A204.1 (cell line): ENCODE measurements around the gene MMP23B.
"Not testable (repeated sequence)": the region's sequence is repeated elsewhere in the genome, so short reads cannot be mapped to it uniquely, and the experiment has no call there.

Experiments used
- FAIRE-seq: peaks from 2 replicates; lab custom pipeline; 2012; peaks lifted over from hg19 to GRCh38; lab: Jason Lieb, UNC

The MMP23B gene

DNA sequence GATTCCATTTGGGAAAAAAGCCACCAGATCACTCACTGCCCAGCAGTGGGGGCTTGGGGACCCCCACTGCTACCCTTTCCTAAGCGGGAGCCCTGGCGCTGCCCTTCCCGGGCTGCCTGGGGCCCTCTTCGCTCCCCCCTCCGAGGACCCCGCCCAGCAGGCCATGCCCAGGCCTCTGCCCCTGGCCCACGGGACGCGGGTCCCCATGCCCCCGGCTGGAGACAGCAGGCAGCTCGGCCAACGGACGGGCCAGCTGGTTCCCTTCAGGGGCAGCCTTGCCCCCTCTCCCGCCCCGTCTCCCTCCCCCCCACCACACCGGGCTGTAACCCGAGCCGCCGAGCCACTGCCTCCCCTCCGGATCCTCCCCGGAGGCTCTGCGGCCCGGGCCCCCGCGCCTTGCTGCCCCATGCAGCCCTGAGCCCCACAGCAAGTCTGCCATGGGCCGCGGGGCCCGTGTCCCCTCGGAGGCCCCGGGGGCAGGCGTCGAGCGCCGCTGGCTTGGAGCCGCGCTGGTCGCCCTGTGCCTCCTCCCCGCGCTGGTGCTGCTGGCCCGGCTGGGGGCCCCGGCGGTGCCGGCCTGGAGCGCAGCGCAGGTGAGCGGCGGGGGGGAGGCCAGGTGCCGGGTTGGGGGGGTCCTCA is at the start of gene MMP23B:
MMP23B (plus strand) TSS at position 392 of the 639 bp plus-strand sequence; CDS start at position 438, 46 bp downstream.
- FAIRE-seq, result no peak

DNA sequence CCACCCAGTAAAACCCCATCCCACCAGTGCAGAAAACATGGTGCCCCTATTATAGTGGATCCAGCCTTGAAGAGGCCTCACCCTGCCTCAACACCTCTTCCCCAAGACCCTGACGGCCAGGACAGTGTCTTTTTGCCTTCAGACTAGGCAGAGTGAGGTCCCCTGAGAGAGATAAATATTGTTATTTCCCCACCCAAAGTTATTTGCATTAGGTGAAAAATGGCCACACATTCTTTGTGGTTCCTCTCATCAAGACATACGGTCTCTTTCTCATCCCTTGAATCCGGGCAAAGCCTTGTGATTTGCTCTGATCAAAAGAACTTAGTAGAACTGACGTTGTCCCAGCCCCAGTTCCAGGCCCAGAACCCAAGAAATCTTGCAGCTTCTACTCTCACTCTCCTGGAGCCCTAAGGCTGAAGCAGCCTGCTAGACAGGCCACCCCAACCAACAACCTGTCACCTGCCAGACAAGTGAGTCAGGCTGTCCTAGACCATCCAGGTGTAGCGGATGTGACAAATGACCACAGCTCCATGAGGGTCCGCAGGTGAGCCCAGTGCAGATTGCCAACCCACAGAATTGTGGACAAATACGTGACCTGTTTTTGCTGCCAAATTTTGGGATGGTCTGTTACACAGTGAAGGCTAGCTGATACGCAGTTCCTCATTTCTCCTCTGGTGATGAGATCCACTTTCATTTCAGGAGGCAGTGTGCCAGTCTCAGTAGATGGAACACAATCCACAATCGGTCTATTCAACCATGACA is 49.2 kb upstream of the MMP23B start:
- no peak for FAIRE-seq

DNA sequence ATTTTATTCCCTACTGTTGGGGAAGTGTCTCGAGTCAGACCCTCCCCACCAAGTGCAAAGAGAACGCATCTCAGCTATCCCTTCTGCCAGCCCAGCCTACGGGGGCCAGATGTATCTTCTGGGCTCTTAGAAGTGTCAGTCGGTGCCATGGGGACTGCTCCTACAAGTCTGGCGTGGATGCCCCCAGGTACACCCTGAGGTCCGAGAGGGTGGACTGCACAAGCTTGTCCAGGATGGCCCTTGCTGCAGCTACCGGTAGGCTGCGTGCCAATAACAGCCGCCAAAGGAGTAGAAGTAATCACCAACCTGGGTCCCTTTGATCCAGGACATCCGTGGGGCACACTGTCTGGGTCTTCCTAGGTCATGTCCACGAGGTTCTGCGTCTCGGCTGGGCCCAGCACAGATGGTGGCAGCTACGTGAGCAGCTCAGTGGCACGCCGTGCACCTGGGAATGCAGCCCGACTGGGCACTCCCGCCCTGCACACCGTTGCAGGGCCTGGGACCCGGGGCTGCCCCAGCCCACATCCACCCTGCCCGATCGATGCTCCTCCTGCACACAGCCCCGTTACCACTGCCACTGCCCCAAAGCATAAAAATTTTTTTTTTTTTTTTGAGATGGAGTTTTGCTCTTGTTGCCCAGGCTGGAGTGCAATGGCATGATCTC is 48.5 kb upstream of the MMP23B start:
- no peak for FAIRE-seq

DNA sequence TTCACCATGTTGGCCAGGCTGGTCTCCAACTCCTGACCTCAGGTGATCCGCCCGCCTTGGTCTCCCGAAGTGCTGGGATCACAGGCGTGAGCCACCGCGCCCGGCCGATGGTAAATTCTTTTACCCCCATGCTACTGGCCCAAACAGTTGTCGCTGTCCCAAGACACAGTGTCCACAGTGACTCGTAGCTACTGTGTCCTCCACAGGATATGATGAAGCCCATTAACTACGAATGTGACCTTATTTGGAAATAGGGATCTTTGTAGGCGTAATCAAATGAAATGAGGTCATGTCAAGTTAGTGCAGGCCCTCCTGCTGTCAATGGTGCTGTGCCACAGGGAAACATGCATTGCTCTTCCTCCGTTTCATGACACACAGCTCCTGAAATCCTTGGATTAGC is 40.5 kb upstream of the MMP23B start:
- FAIRE-seq, result no peak

DNA sequence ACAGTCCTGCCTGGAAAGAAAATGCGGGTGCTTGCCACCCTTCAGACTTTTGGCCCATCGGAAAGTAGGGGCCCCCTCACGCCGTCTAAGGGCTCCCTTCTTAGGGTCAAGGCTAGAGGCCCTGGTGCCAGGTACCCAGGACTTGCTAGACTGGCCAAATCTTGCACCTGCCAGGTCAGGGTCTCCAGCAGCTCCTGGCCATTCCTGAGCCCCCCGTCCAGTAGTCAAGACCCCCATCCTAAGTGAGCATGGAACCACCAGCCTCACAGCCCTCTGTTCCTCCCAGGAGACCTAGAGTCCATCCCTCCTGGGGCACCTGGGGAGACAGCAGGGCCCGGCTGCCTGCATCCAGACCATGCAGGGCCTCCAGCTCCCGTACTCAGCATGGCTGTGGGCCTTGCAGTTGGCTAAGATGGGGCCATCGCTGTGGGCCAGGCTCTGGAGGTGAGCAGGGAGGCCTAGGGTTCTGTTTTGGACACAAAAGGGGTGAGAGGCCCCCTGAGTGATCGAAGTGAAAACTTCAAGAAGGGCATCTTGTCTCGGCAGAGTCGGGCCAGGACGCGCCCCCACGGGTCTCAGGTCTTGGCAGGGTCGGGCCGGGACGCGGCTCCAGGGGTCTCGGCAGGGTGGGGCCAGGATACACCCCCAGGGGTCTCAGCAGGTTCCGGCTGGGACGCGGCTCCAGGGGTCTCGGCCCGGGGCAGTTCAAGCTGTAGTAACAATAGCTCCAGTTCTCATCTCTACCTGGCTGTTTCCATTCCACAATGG is 38.0 kb upstream of the MMP23B start:
- no peak for FAIRE-seq

DNA sequence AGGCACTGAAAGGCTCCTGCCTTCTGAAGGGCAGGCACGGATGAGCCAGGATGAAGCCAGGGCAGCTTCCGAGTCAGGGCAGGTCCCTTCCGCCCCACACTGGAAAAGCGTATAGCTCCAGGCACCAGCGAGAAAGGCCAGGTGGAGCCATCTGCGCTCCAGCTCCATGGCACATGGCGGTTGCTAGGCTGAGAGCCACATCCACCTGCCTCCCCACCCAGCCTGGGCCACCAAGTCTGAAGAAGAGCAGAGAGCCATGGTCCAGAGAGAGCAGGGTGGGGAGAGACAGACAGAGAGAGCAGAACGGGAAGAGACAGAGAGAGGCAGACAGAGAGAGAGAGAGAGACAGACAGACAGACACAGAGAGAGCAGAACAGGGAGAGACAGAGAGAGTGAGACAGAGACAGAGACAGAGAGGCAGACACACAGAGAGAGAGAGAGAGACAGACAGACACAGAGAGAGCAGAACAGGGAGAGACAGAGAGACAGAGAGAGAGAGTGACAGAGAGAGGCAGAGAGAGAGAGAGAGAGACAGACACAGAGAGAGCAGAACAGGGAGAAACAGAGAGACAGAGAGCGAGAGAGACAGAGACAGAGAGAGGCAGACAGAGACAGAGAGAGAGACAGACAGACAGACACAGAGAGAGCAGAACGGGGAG is 37.2 kb upstream of the MMP23B start:
- FAIRE-seq, result no peak

DNA sequence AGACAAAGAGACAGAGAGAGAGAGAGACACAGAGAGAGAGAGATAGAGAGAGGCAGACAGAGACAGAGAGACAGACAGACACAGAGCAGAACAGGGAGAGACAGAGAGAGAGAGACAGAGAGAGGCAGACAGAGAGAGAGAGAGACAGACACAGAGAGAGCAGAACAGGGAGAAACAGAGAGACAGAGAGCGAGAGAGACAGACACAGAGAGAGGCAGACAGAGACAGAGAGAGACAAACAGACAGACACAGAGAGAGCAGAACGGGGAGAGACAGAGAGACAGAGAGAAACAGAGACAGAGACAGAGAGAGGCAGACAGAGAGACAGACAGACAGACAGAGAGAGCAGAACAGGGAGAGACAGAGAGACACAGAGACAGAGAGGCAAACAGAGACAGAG is 36.6 kb upstream of the MMP23B start:
- not testable (repeated sequence) for FAIRE-seq

DNA sequence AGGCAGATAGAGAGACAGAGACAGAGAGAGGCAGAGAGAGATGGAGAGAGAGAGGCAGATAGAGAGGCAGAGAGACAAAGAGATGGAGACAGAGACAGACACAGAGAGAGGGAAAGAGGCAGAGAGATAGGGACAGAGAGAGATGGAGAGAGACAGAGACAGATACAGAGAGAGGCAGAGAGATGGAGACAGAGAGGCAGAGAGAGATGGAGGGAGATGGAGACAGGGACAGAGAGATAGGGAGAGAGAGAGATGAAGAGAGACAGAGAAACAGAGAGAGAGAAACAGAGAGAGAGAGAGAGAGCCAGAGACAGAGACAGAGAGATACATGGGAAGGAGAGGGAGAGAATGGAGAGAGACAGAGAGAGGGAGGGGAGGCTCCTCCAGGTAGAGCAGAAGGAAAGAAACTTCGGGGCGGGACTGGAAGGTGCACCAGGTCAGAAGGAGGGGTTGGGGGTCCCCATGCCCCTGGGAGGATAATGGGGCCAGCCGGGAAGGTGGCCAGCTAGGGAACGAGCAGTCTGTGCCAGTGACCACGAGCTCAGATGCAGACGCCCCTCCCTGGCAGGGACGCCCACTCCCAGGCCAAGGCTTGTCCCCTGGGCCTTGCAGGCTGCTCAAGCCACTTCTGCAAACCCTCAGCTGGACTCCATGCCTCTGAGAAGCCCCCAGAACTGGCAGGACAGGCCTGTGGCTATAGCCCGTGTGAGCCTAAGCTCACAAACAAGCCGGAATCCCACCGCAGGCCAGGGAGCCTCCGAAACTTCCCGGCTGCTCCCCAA is 35.3 kb upstream of the MMP23B start:
- FAIRE-seq, result no peak

DNA sequence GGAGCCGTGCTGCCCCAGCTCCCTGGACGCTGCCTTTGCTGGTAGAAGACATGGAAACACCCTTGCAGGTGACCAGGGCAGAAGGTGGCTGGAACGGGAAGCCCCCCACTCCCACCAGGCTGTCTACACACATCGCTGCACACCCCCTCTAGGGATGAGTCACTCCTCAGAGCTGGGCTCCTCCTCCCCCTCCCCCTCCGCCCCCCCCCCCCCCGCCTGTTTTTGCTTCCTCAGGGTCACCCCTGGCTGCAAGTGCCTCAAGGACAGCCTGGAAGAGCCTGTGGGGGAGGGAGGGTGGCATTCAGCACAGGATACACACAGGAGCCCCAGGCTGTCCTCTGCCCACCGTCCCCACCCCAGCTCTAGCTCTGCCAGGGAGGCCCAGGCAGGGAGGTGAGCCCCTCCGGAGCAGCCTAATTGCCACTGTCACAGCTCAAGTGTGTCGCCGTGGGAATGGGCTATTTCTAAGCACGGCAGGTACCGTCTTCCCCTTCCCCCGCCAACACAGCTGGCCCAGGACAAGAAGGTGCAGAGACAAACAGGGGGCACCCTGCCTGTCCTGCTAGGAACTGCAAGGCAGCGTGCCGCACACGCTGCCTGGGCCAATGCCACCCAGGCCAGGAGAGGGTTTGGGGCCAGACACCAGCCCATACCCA is 34.6 kb upstream of the MMP23B start:
- FAIRE-seq, result no peak

DNA sequence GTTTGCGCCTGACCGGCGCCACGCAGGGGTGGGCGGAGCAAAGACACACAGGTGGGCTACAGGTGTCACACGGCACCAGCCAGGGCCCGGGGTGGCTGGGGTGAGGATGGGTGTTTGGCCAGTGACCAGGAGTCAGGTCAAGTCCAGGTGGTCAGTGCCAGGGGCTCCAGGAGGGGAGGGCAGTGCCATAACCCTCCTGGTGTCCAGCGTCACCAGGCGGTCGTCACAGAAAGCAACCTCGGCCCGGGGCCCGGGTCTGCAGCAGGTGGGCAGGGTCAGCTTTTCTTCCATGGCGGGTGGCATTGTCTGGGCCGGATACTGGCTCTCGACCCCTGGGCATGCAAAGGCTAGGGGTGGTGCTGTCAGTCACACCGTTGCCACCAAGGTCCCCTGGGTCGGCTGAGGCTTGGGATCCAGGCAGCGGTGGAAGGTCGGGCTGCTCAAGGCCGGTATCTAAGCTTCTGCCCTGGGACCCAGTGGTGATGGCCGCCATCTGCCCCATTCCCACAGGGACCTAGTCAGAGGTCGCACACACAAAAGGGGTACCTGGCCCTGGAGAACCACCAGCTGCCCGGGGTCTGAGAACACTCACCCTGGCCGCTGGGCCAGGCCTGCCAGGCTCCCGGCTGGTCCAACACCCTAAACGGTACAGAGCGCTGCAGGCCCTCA is 33.8 kb upstream of the MMP23B start:
- no peak for FAIRE-seq

DNA sequence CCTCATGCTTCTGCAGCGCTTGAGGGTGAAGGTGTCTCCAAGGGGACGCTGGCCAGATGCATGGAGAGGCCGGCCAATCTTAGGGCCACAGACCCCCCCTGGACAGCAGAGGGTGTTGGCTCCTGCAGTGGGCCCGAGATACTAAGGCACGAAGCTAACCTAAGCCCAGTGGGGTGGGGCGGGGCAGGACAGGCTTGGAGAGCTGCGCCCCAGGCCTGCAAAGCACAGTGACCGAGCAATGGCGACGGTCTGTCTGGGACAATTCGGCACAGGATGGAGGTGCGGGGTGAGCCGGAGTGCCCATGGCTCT is 33.3 kb upstream of the MMP23B start:
- no peak for FAIRE-seq

DNA sequence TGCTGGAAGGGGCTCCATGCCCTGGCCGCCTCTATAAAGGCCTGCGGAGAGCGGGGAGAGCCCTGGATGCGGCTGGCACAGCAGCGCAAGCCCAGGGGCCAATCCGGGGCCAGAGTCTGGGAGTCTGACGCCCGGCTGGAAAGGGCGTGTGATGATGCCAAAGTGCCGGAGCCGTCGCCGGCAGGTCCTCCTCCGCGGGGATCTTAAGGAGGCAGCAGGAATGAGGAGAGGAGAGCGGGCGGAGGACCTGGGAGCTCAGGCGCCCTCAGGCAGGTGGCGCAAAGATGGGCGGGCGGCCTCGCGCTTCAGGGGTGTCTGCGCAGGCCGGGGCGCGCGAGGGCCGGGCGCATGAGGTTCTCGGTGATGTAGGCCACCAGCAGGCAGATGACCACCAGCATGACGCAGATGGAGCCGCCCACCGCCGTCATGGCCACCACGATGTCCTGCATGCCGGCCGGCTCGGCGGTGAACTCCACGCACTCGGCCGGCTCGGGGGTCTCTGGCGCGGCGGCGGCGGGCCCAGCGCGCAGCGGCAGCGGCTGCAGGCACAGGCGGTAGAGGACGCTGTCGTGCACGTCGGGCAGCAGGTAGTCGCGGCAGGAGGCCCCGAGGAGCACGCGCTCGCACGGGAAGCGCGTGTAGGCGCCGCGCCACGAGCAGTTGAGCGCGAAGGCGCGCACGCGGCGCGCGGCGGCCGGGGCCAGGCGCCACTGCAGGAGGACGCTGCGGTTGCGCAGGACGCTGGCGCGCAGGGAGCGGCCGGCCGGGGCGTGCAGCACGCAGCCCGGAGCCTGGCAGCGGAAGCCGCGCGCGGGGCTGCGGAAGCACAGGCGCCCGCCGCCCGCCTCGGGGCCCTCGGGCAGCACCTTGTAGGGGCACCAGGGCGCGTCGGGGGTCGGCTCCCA is 32.7 kb upstream of the MMP23B start:
- FAIRE-seq, result no peak

DNA sequence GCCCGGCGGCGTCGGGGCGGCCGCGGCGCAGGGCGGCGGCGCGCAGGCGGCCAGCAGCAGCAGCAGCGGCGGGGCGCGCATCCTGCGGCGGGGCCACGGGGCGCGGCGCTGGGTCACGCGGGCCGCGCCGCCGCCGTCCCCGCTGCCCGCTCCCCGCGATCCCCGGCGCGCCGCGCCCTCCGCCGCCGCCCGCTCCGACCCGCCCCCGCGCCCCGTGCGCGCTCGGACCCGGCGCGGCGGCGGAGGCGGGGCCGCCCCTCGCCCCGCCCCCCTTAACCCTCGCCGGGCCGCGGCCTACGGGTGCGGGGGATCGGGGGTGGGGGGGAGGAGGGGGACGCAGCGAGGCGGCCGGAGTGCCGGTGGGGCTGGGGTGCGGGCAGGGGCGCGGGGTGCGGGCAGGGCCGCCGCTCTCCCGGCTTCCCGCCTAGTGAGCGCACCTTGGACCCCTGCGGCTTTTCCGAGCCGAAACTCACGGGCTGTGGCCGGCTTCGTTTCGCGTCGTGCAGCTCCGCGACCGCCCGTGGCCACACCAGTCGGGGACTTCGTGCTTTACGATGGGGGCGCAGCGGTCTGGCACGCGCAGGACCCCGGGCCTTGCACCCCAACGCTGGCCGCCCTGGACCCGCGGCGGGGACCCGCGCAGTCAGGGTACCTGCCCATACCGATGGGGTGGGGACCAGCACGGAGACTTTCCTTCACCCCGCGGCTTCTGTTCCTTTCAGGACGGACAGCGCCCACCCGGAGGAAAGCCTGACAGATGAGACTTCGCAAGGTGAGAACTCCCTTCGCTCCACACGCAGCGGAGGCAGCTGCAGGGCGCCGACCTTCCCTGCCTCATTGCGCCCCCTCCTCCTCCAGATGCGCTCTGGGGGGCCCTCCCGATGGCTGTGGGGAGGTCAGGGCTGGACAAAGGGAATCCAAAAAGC is 31.8 kb upstream of the MMP23B start, which contains the start of gene FNDC10:
FNDC10 (minus strand) TSS at position 201 of the 926 bp plus-strand sequence; CDS start at position 81, 120 bp downstream.
- FAIRE-seq, result no peak

DNA sequence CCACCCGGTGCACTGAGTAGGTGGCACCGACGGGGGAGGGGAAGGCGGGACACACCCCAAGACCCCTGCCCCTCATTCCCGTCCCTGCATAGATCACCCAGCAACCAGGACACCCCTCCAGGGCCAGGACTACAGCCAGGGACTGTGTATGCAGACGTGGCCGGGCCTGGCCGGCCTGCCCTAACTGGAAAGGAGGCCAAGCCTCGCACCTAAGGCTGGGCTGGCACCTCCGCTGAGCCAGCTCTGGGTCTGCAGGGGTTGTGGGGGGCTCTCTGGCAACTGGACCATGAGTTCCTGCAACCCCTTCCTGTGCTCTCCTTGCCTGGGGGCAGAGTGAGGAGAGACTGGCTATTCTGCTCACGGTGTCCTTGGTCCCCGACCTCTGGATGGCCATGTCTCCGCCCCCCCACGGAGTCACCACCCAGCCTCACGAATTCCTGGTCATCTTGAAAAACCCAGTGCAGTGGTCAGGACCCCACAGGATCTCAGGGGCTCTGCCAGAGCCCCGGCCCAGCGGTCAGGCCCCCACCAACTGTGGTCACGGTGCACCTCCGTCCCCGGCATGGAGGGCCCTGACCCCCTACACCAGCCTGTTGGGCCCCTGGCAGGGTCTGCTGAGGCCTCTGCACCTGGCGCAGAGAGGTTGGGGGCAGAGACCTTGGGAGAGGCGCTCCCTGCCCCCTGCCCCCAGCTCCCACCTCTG is 31.0 kb upstream of the MMP23B start:
- FAIRE-seq, result no peak

DNA sequence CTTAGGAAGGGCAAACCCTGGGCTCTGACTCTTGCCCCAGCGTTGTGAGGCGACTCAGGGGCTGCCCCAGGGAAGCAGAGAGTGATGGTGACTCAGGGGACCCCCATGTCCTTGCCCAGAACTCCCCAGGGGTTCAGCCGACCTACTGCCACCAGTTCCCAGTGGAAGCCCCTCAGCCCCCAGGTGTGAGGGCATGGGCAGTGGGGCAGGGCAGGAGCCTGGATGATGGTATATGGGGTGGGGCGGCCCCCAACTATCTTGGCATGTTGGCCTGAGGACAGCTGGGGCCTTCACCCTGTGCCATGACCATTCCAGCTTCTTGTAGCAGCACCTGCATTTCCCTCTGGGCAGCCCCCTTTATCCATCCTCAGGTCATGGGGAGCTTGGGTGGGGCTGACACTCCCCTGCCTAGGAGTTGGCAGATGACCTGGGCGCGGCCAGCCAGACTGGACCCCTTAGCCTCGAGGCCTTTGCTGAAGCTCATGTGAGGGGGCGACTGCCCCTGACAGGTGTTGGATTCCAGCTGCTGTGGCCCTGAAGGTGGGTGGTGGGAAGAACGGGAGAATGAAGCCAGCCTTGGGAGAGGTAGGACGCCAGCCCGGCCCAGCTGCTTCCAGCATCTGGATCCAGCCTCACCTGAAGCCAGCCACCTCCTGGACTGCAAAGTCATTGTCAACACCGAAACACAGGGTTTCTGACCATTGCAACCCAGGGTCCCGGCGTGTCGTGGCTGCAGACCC is 30.2 kb upstream of the MMP23B start:
- no peak for FAIRE-seq

DNA sequence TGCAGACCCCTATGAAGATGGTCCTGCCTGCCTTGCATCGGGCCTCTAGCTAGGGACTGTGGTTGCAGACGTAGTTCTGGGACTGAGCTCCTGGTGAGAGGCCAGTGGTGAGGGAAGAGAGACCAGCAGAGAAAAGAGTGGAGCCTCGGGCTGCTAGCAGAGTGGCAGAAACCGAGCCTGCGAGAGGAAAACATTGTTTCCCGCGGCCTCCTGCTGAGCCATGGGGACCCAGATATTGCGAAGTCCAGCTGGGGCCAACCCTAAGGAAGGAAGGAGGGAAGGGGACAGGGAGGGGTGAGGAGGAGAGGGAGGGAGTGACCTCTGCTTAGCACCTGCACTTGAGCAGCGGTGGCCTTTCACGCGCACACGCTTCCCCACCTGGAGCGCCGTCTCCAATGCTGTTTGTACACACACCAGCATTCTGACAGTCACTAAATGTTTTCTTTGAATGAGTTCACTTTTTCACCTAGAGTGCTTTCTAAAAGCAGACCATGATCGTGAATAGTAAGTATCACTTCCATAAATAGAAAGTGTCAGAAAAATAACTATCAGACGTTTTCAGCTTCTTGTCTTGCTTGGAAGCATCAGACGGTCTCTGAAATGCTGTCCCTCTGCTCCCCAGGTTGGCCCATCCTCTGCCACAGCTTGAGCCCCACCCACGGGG is 29.5 kb upstream of the MMP23B start:
- no peak for FAIRE-seq
